A673 (cell line): ENCODE data around the gene SATB1. TPM values are rescaled to one million over a fixed set of nuclear protein-coding genes. Genes with fewer than 3 reads are reported as not detected.

Source experiments
- BruUV-seq: library from RNA; stranded (reverse); fragments of 400-500 nt; replicated peaks from 2 replicates; lab custom pipeline; 2021; lab: Mats Ljungman, UMichigan
- CTCF ChIA-PET: fragments of 300-600 bp; sonication (Branson Sonifier 250); formaldehyde crosslinking; loops from one replicate; lab custom pipeline; 2022; ENCODE audit warnings: antibody characterized with exemption; lab: Charles Lee
- POLR2A ChIA-PET: fragments of 300-600 bp; sonication (Branson Sonifier 250); formaldehyde crosslinking; loops from one replicate; lab custom pipeline; 2022; ENCODE audit warnings: antibody characterized with exemption; ENCODE audit not compliant: low non-redundant PET; lab: Charles Lee
- DNase-seq: peaks from one replicate; pipeline ENCODE4 v3.0.0-alpha.2; 2015; ENCODE audit warnings: low spot score
- H3K27ac ChIP-seq: fragments of 200-600 bp; sonication (generic); 2 replicates; pipeline ENCODE4 v1.5.1; 2016; ENCODE audit warnings: mixed run types, low read depth, mild to moderate bottlenecking, mixed read lengths, antibody characterized with exemption, low read length; ENCODE audit not compliant: poor library complexity, severe bottlenecking
- H3K27me3 ChIP-seq: fragments of 200-600 bp; sonication (generic); replicated peaks from 2 replicates; pipeline ENCODE4 v1.6.1; 2017; ENCODE audit warnings: mixed run types, low read depth, mild to moderate bottlenecking, mixed read lengths, antibody characterized with exemption, low read length; ENCODE audit not compliant: insufficient read depth, poor library complexity
- H3K36me3 ChIP-seq: fragments of 200-600 bp; sonication (generic); 2 replicates; pipeline ENCODE4 v1.6.1; 2016; ENCODE audit warnings: mixed run types, mild to moderate bottlenecking, mixed read lengths, antibody characterized with exemption, low read length; ENCODE audit not compliant: insufficient read depth, poor library complexity, severe bottlenecking
- H3K4me1 ChIP-seq: fragments of 200-600 bp; sonication (generic); 2 replicates; pipeline ENCODE4 v1.6.1; 2017; ENCODE audit warnings: mixed run types, mild to moderate bottlenecking, mixed read lengths, antibody characterized with exemption, low read length; ENCODE audit not compliant: insufficient read depth, poor library complexity, severe bottlenecking
- H3K4me3 ChIP-seq: fragments of 200-600 bp; sonication (generic); 2 replicates; pipeline ENCODE4 v1.5.1; 2016; ENCODE audit warnings: low read depth, mixed run types, mild to moderate bottlenecking, mixed read lengths, low read length; ENCODE audit not compliant: poor library complexity, severe bottlenecking
- H3K9me3 ChIP-seq: fragments of 200-600 bp; sonication (generic); 2 replicates; pipeline ENCODE4 v1.6.1; 2016; ENCODE audit warnings: mixed run types, low read depth, mild to moderate bottlenecking, mixed read lengths, antibody characterized with exemption, low read length; ENCODE audit not compliant: poor library complexity, severe bottlenecking
- CTCF ChIP-seq: fragments of 300-800, 200-600 bp; sonication (generic); conservative IDR thresholded peaks from 2 replicates; pipeline ENCODE4 v1.5.1; 2017; ENCODE audit warnings: low read depth, mild to moderate bottlenecking, antibody characterized with exemption, low read length, moderate library complexity, mixed read lengths
- EZH2 ChIP-seq: fragments of 200-600 bp; sonication (generic); IDR thresholded peaks from 2 replicates; pipeline ENCODE4 v1.6.1; 2017; ENCODE audit warnings: borderline replicate concordance, low read depth, mild to moderate bottlenecking, mixed read lengths, antibody characterized with exemption, low read length; ENCODE audit not compliant: poor library complexity, severe bottlenecking
- intact Hi-C: fragments of 100-400 bp; cut with micrococcal nuclease; formaldehyde crosslinking; loops from one replicate; pipeline ENCODE4 v1.10.0; 2022; ENCODE audit not compliant: unreplicated experiment
- total RNA-seq: library from RNA; stranded (reverse); gene quantifications from 2 replicates; pipeline ENCODE4 v1.2.3, GENCODE V29; 2021

SATB1 gene
- total RNA-seq, 1 experiment from 2014 or later, result 5.9 TPM

- no peak for DNase-seq
- ChIA-PET CTCF (no interaction called here), POLR2A (no interaction called here)
- BruUV-seq, result no TSS peak
- Histone ChIP-seq H3K4me1 (no peaks in the 10 kb centered on the region), H3K27me3 (no peaks in the 10 kb centered on the region), H3K4me3 (no peak overlapping the region), H3K27ac (no peak overlapping the region), H3K36me3 (no peaks in the 10 kb centered on the region), H3K9me3 (no peaks in the 10 kb centered on the region)
- intact Hi-C loops, result no loop called here
- no peak for TF ChIP-seq EZH2
- no peak for TF ChIP-seq CTCF
Measured at GRCh38 chr3:18415839-18416238, 9.3 kb downstream of the SATB1 start.

DNA sequence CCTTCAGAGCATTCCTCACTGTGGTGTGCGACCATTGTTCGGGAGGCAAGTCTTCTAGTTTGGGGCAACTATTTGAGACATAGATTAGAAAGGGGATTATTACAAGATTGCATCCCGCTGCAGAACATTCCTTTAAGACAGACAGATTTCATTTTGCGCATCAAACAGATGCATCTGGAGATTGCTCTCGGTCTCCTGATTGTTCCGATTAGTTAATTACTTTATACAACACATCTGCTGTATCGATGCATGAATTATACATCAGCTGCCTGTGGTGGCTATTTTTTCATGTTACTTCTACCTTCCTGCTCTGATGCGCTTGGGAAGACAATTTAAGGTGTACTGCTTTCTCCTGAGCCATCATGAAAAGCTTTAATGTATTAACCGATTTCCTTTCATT lies 10.0 kb downstream of the SATB1 start:
- no peak for DNase-seq
- POLR2A ChIA-PET, result no interaction called here
- no TSS peak for BruUV-seq
- intact Hi-C loops, result no loop called here
- Histone ChIP-seq H3K9me3 (no peaks in the 10 kb centered on the region), H3K27ac (no peak overlapping the region), H3K4me3 (no peak overlapping the region), H3K27me3 (no peaks in the 10 kb centered on the region), H3K36me3 (no peaks in the 10 kb centered on the region), H3K4me1 (no peaks in the 10 kb centered on the region)
- CTCF ChIA-PET, result no interaction called here
- no peak for TF ChIP-seq CTCF
- TF ChIP-seq EZH2, result no peak

- CTCF ChIA-PET, result no interaction called here
- no TSS peak for BruUV-seq
- no peaks in the 10 kb centered on the region for H3K36me3 ChIP-seq
Measured at GRCh38 chr3:18412684-18413083, 12.5 kb downstream of the SATB1 start.

More at GRCh38 chr3:18412684-18413083, 12.5 kb downstream of the SATB1 start:
- intact Hi-C loops, result no loop called here
- Histone ChIP-seq H3K27me3 (no peaks in the 10 kb centered on the region), H3K4me1 (no peaks in the 10 kb centered on the region), H3K9me3 (no peaks in the 10 kb centered on the region), H3K4me3 (no peak overlapping the region), H3K27ac (no peak overlapping the region)
- POLR2A ChIA-PET, result no interaction called here
- no peak for DNase-seq
- TF ChIP-seq EZH2, result no peak
- TF ChIP-seq CTCF, result no peak
